Nephron progenitor cell (in vitro differentiated cells): Measurements from ENCODE around the gene GRB7.

Experiments used
- DNase-seq: peaks from one replicate; pipeline ENCODE4 v3.0.0; 2021
- H3K27ac Mint-ChIP-seq: 2 replicates; pipeline ENCODE4 v1.8.0; 2021; ENCODE audit warnings: mild to moderate bottlenecking, moderate library complexity, mixed read lengths
- H3K27me3 Mint-ChIP-seq: 2 replicates; pipeline ENCODE4 v1.8.0; 2021; ENCODE audit warnings: mild to moderate bottlenecking, low read depth, mixed read lengths; ENCODE audit not compliant: poor library complexity
- H3K36me3 Mint-ChIP-seq: 2 replicates; pipeline ENCODE4 v1.8.0; 2021; ENCODE audit warnings: low read depth, mixed read lengths
- H3K4me1 Mint-ChIP-seq: 2 replicates; pipeline ENCODE4 v1.8.0; 2021; ENCODE audit warnings: mixed read lengths
- H3K4me3 Mint-ChIP-seq: 2 replicates; pipeline ENCODE4 v1.8.0; 2021; ENCODE audit warnings: mild to moderate bottlenecking, moderate library complexity, mixed read lengths
- H3K9me3 Mint-ChIP-seq: 2 replicates; pipeline ENCODE4 v1.8.0; 2021; ENCODE audit warnings: mild to moderate bottlenecking, moderate library complexity, mixed read lengths
- CTCF ChIP-seq: fragments of 200-600 bp; sonication (generic); IDR thresholded peaks from 2 replicates; pipeline ENCODE4 v1.5.0; 2021; ENCODE audit warnings: antibody characterized with exemption

Gene GRB7

GRCh38 chr17:39769974-39770587, 32.3 kb downstream of the GRB7 start:
- Mint-ChIP-seq H3K9me3 (no peaks in the 10 kb centered on the region), H3K4me1 (peaks cover 60% of the 10 kb centered on the region), H3K27me3 (peaks cover 32% of the 10 kb centered on the region), H3K36me3 (no peaks in the 10 kb centered on the region), H3K27ac (no peak overlapping the region), H3K4me3 (no peak overlapping the region)
- DNase-seq, result no peak
- TF ChIP-seq CTCF, result no peak

- Mint-ChIP-seq H3K36me3 (no peaks in the 10 kb centered on the region), H3K4me1 (peaks cover 45% of the 10 kb centered on the region), H3K9me3 (no peaks in the 10 kb centered on the region), H3K4me3 (no peak overlapping the region), H3K27me3 (peaks cover 31% of the 10 kb centered on the region), H3K27ac (no peak overlapping the region)
- no peak for TF ChIP-seq CTCF
- no peak for DNase-seq
These were observed 34.7 kb downstream of the GRB7 start for GRCh38 chr17:39772415-39772814.

GRCh38 chr17:39772987-39773934, 35.5 kb downstream of the GRB7 start:
- H3K27me3 Mint-ChIP-seq, result peaks cover 35% of the 10 kb centered on the region
- H3K36me3 Mint-ChIP-seq, result no peaks in the 10 kb centered on the region
- H3K4me1 Mint-ChIP-seq, result peaks cover 47% of the 10 kb centered on the region
- no peak overlapping the region for H3K27ac Mint-ChIP-seq
- TF ChIP-seq CTCF, result no peak
- H3K4me3 Mint-ChIP-seq, result no peak overlapping the region
- DNase-seq, result no peak
- H3K9me3 Mint-ChIP-seq, result no peaks in the 10 kb centered on the region

GRCh38 chr17:39774047-39774446, 36.3 kb downstream of the GRB7 start:
- Mint-ChIP-seq H3K4me1 (peaks cover 44% of the 10 kb centered on the region), H3K36me3 (no peaks in the 10 kb centered on the region), H3K4me3 (no peak overlapping the region), H3K27ac (no peak overlapping the region), H3K9me3 (no peaks in the 10 kb centered on the region), H3K27me3 (peaks cover 33% of the 10 kb centered on the region)
- TF ChIP-seq CTCF, result no peak
- DNase-seq, result no peak

- H3K36me3 Mint-ChIP-seq, result no peaks in the 10 kb centered on the region
- H3K4me3 Mint-ChIP-seq, result no peak overlapping the region
- no peak for DNase-seq
- no peak overlapping the region for H3K27ac Mint-ChIP-seq
- no peaks in the 10 kb centered on the region for H3K9me3 Mint-ChIP-seq
- peaks cover 37% of the 10 kb centered on the region for H3K4me1 Mint-ChIP-seq
- peaks cover 32% of the 10 kb centered on the region for H3K27me3 Mint-ChIP-seq
- no peak for TF ChIP-seq CTCF
These were observed 37.3 kb downstream of the GRB7 start for GRCh38 chr17:39775031-39775430.
